WTC11 (cell line): ENCODE data around the gene LRMDA.

ENCODE experiments used
- ESRRA ChIP-seq: sonication (generic); formaldehyde crosslinking; IDR thresholded peaks from 2 replicates; pipeline ENCODE4 v1.8.1; 2022; ENCODE audit warnings: mild to moderate bottlenecking, missing genetic modification reagents, borderline replicate concordance
- FOXP1 ChIP-seq: sonication (generic); formaldehyde crosslinking; IDR thresholded peaks from 2 replicates; pipeline ENCODE4 v1.8.0; 2022; ENCODE audit warnings: missing genetic modification reagents, mild to moderate bottlenecking, moderate library complexity, borderline replicate concordance
- JUN ChIP-seq: sonication (generic); formaldehyde crosslinking; IDR thresholded peaks from 2 replicates; pipeline ENCODE4 v1.8.0; 2023; ENCODE audit warnings: mild to moderate bottlenecking, missing genetic modification reagents
- KAT7 ChIP-seq: sonication (generic); formaldehyde crosslinking; IDR thresholded peaks from 2 replicates; pipeline ENCODE4 v1.8.1; 2023; ENCODE audit warnings: missing genetic modification reagents, mild to moderate bottlenecking, borderline replicate concordance
- RELA ChIP-seq: sonication (generic); formaldehyde crosslinking; IDR thresholded peaks from 2 replicates; pipeline ENCODE4 v1.8.1; 2022; ENCODE audit warnings: missing genetic modification reagents, mild to moderate bottlenecking, borderline replicate concordance
- SOX15 ChIP-seq: fragments of 250-450 bp; sonication (Bioruptor Pico); IDR thresholded peaks from 2 replicates; pipeline ENCODE4 v1.9.0; 2021; ENCODE audit warnings: mild to moderate bottlenecking
- USF1 ChIP-seq: sonication (generic); formaldehyde crosslinking; IDR thresholded peaks from 2 replicates; pipeline ENCODE4 v1.8.0; 2022; ENCODE audit warnings: mild to moderate bottlenecking, missing genetic modification reagents
- USF2 ChIP-seq: sonication (generic); formaldehyde crosslinking; IDR thresholded peaks from 2 replicates; pipeline ENCODE4 v1.8.1; 2023; ENCODE audit warnings: mild to moderate bottlenecking, missing genetic modification reagents, moderate library complexity
- ZNF317 ChIP-seq: sonication (generic); formaldehyde crosslinking; IDR thresholded peaks from 2 replicates; pipeline ENCODE4 v1.8.1; 2023; ENCODE audit warnings: low read depth, mild to moderate bottlenecking, moderate library complexity, missing genetic modification reagents, borderline replicate concordance
- ZNF396 ChIP-seq: fragments of 250-450 bp; sonication (Bioruptor Pico); IDR thresholded peaks from 2 replicates; pipeline ENCODE4 v1.8.0; 2021; ENCODE audit warnings: mild to moderate bottlenecking, moderate library complexity, borderline replicate concordance
- TF ChIP-seq, protein P1 (sequence below): fragments of 200-600 bp; IDR thresholded peaks from 2 replicates; pipeline ENCODE4 v1.8.0; 2022; ENCODE audit warnings: antibody characterized with exemption
- TF ChIP-seq, protein P2 (sequence below): sonication (generic); formaldehyde crosslinking; conservative IDR thresholded peaks from 2 replicates; pipeline ENCODE4 v1.8.1; 2022; ENCODE audit warnings: mild to moderate bottlenecking, missing genetic modification reagents

DNA sequence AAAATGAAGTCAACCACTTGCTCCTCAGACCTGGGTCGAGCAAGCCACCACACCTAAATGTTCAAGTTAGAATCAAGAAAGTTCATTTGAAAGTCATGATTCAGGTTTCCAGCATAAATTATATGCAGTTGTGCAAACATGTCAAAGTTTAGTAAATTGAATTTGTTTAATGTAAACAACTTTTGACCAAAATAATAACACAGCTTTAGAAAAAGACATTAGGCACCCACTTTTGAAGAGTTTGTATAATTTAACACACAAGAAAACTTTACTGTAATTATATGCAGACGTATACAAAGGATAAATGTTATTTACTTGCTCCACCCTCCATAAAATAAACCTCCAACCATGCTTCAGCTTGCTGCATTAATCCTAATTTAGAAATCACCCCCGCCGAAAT, 680.0 kb downstream of the LRMDA start:
- TF ChIP-seq, protein P1, sequence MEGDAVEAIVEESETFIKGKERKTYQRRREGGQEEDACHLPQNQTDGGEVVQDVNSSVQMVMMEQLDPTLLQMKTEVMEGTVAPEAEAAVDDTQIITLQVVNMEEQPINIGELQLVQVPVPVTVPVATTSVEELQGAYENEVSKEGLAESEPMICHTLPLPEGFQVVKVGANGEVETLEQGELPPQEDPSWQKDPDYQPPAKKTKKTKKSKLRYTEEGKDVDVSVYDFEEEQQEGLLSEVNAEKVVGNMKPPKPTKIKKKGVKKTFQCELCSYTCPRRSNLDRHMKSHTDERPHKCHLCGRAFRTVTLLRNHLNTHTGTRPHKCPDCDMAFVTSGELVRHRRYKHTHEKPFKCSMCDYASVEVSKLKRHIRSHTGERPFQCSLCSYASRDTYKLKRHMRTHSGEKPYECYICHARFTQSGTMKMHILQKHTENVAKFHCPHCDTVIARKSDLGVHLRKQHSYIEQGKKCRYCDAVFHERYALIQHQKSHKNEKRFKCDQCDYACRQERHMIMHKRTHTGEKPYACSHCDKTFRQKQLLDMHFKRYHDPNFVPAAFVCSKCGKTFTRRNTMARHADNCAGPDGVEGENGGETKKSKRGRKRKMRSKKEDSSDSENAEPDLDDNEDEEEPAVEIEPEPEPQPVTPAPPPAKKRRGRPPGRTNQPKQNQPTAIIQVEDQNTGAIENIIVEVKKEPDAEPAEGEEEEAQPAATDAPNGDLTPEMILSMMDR: no peak
- TF ChIP-seq ESRRA: no peak
- TF ChIP-seq, protein P2, sequence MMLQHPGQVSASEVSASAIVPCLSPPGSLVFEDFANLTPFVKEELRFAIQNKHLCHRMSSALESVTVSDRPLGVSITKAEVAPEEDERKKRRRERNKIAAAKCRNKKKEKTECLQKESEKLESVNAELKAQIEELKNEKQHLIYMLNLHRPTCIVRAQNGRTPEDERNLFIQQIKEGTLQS: no peak
- TF ChIP-seq FOXP1 (CRISPR knock-in tag): no peak
- TF ChIP-seq ZNF396: no peak
- TF ChIP-seq JUN (CRISPR knock-in tag): no peak
- no peak for TF ChIP-seq SOX15 (CRISPR knock-in tag)
- no peak for TF ChIP-seq USF1 (CRISPR knock-in tag)
- TF ChIP-seq RELA (CRISPR knock-in tag): no peak
- no peak for TF ChIP-seq USF2 (CRISPR knock-in tag)
- TF ChIP-seq KAT7: no peak
- no peak for TF ChIP-seq ZNF317
